GM13977 (cell line): Measurements from ENCODE around the gene SHISA9.

ENCODE experiments used
- DNase-seq: peaks from one replicate; pipeline ENCODE4 v3.0.0; 2012; ENCODE audit warnings: low spot score
- CTCF ChIP-seq: IDR thresholded peaks from 2 replicates; pipeline ENCODE4 v1.5.1; 2012; ENCODE audit warnings: mild to moderate bottlenecking, control low read depth; ENCODE audit not compliant: insufficient read depth; ENCODE audit errors: extremely low read depth, missing control alignments
- in situ Hi-C: fragments of 300-500 bp; cut with MboI; formaldehyde crosslinking; loops from one replicate; pipeline ENCODE4 v1.12.0; 2022; ENCODE audit warnings: low sequenced_read_pairs, low pct_unique_long_range_greater_than_20kb, mixed read lengths, inconsistent platforms; ENCODE audit not compliant: unreplicated experiment

SHISA9 gene

GRCh38 chr16:13207151-13207550 is 305.8 kb downstream of the SHISA9 start:
- in situ Hi-C loops = no loop called here
- DNase-seq = no peak
- no peak for TF ChIP-seq CTCF

GRCh38 chr16:13223666-13224065 is 322.3 kb downstream of the SHISA9 start:
- in situ Hi-C loops = no loop called here
- no peak for TF ChIP-seq CTCF

DNA sequence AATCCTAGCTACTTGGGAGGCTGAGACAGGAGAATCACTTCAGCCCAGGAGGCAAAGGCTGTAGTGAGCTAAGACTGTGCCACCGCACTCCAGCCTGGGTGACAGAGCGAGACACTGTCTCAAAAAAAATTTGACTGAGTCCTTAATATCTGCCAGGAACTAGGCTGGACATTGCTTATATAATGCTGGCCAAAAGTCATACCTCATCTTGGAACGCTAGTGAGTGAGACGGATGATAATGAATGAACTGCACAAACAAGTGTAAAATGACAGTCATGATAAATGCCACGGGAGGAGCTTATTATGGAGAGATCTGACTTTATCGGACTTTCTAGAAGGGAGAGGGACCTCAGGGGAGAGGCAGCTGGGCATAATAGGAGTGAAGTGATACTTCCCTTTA is 327.6 kb downstream of the SHISA9 start:
- no peak for TF ChIP-seq CTCF
- DNase-seq = no peak
- in situ Hi-C loops = no loop called here

More at GRCh38 chr16:13223666-13224065, 322.3 kb downstream of the SHISA9 start:
- DNase-seq = no peak

GRCh38 chr16:13231365-13231764 is 330.0 kb downstream of the SHISA9 start:
- no peak for DNase-seq
- TF ChIP-seq CTCF = no peak
- in situ Hi-C loops = no loop called here

- TF ChIP-seq CTCF = no peak
- in situ Hi-C loops = no loop called here
These were observed 333.6 kb downstream of the SHISA9 start for GRCh38 chr16:13234999-13235398.

DNA sequence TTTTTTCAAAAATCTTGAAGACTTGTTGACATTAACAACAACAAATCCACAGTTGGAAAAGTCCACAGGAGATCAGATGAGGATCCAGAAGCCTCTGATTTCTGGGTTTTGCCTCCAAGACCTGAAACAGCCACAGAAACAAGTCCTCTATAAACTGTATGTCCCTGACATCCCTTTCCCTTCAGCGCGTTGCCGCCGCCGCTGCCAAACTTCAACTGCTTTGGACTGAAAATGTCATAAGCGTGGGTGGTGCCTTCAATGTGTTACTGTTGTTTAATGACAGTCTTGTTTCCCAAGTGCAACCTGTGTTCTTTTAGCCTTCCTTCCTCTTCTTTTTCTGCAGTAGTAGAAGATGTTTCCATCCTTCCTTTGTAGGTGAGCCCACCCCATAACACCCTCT is 334.9 kb downstream of the SHISA9 start:
- in situ Hi-C loops = no loop called here

More at GRCh38 chr16:13234999-13235398, 333.6 kb downstream of the SHISA9 start:
- DNase-seq = no peak

More for the DNA sequence above, 334.9 kb downstream of the SHISA9 start:
- DNase-seq = no peak
- TF ChIP-seq CTCF = no peak
